Neural crest cell (in vitro differentiated cells): Measurements from ENCODE around the gene ELOB. TPM values are rescaled to one million over a fixed set of nuclear protein-coding genes. Genes with fewer than 3 reads are reported as not detected.

Experiments used
- DNase-seq: peaks from one replicate; pipeline ENCODE4 v3.0.0; 2021; ENCODE audit warnings: low read depth, mixed read lengths, low spot score
- H3K27ac Mint-ChIP-seq: one replicate; pipeline ENCODE4 v1.8.0; 2021; ENCODE audit warnings: mild to moderate bottlenecking, mixed read lengths; ENCODE audit not compliant: unreplicated experiment
- H3K27me3 Mint-ChIP-seq: 2 replicates; pipeline ENCODE4 v1.8.0; 2021; ENCODE audit warnings: low read depth, mild to moderate bottlenecking, mixed read lengths
- H3K36me3 Mint-ChIP-seq: 2 replicates; pipeline ENCODE4 v1.8.0; 2021; ENCODE audit warnings: low read depth, mild to moderate bottlenecking, mixed read lengths
- H3K4me1 Mint-ChIP-seq: 2 replicates; pipeline ENCODE4 v1.8.0; 2021; ENCODE audit warnings: mixed read lengths
- H3K4me3 Mint-ChIP-seq: one replicate; pipeline ENCODE4 v1.8.0; 2021; ENCODE audit warnings: mild to moderate bottlenecking, mixed read lengths
- H3K9me3 Mint-ChIP-seq: 2 replicates; pipeline ENCODE4 v1.8.0; 2021; ENCODE audit warnings: mixed read lengths
- total RNA-seq: library from RNA; stranded (reverse); gene quantifications from 2 replicates; pipeline ENCODE4 v1.2.1, GENCODE V29; 2021
- TF ChIP-seq, protein P1 (sequence below): fragments of 200-600 bp; sonication (generic); conservative IDR thresholded peaks from 2 replicates; pipeline ENCODE4 v1.5.0; 2021; ENCODE audit warnings: antibody characterized with exemption, mild to moderate bottlenecking

The ELOB gene
- total RNA-seq, 1 donor from 2014 or later = 261 TPM

GRCh38 chr16:2762711-2763110, 14.4 kb downstream of the ELOB start:
- TF ChIP-seq, protein P1, sequence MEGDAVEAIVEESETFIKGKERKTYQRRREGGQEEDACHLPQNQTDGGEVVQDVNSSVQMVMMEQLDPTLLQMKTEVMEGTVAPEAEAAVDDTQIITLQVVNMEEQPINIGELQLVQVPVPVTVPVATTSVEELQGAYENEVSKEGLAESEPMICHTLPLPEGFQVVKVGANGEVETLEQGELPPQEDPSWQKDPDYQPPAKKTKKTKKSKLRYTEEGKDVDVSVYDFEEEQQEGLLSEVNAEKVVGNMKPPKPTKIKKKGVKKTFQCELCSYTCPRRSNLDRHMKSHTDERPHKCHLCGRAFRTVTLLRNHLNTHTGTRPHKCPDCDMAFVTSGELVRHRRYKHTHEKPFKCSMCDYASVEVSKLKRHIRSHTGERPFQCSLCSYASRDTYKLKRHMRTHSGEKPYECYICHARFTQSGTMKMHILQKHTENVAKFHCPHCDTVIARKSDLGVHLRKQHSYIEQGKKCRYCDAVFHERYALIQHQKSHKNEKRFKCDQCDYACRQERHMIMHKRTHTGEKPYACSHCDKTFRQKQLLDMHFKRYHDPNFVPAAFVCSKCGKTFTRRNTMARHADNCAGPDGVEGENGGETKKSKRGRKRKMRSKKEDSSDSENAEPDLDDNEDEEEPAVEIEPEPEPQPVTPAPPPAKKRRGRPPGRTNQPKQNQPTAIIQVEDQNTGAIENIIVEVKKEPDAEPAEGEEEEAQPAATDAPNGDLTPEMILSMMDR = no peak
- no peak overlapping the region for H3K27ac Mint-ChIP-seq
- peak overlapping the region; percentile 13 for H3K4me3 Mint-ChIP-seq
- H3K9me3 Mint-ChIP-seq = peaks cover 35% of the 10 kb centered on the region
- H3K36me3 Mint-ChIP-seq = peaks cover 91% of the 10 kb centered on the region
- no peaks in the 10 kb centered on the region for H3K27me3 Mint-ChIP-seq
- peaks cover under 1% of the 10 kb centered on the region for H3K4me1 Mint-ChIP-seq
- no peak for DNase-seq

- Mint-ChIP-seq H3K4me1 (peaks cover 6% of the 10 kb centered on the region), H3K27ac (no peak overlapping the region), H3K4me3 (peak overlapping the region; percentile 13), H3K36me3 (peaks cover 94% of the 10 kb centered on the region), H3K27me3 (no peaks in the 10 kb centered on the region), H3K9me3 (peaks cover 35% of the 10 kb centered on the region)
- TF ChIP-seq, protein P1 = no peak
- DNase-seq = no peak
Observed at GRCh38 chr16:2761886-2762583, 15.0 kb downstream of the ELOB start.

DNA sequence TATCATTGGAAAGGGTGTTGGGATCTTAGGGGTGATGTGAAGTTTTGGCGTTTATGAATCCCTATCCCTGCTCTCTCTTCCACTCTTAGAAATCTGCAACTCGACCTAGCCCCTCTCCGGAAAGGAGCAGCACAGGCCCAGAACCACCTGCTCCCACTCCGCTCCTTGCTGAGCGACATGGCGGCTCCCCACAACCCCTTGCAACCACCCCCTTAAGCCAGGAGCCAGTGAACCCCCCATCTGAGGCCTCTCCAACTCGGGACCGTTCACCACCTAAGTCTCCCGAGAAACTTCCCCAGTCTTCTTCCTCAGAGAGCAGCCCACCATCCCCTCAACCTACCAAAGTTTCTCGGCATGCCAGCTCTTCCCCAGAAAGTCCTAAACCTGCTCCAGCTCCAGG, 15.6 kb downstream of the ELOB start:
- Mint-ChIP-seq H3K4me3 (no peak overlapping the region), H3K36me3 (peaks cover 94% of the 10 kb centered on the region), H3K4me1 (peaks cover 11% of the 10 kb centered on the region), H3K27ac (no peak overlapping the region), H3K9me3 (peaks cover 35% of the 10 kb centered on the region), H3K27me3 (no peaks in the 10 kb centered on the region)
- no peak for DNase-seq
- TF ChIP-seq, protein P1 = no peak

DNA sequence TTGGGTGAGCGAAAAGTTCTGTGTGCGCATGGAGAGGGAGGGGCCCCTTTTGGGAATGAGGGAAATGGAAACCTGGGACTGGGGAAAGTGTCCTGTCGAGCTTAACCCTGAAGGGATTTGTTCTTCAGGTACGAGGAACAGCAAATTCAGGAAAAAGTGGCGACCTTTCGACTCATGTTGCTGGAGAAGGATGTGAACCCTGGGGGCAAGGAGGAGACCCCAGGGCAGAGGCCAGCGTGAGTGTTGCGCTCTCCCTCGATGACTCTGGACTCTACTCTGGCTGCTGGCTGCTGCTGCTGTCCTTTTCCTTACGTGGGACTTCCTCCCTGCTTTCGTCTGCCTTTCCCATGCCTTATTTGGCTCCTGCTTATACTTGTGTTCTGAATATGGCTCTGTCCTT, 19.7 kb downstream of the ELOB start:
- H3K36me3 Mint-ChIP-seq = peaks cover 70% of the 10 kb centered on the region
- H3K27me3 Mint-ChIP-seq = peaks cover 8% of the 10 kb centered on the region
- H3K27ac Mint-ChIP-seq = no peak overlapping the region
- TF ChIP-seq, protein P1 = no peak
- H3K4me1 Mint-ChIP-seq = peaks cover 41% of the 10 kb centered on the region
- peak overlapping the region; percentile 78 for H3K4me3 Mint-ChIP-seq
- no peak for DNase-seq
- H3K9me3 Mint-ChIP-seq = peaks cover 18% of the 10 kb centered on the region

DNA sequence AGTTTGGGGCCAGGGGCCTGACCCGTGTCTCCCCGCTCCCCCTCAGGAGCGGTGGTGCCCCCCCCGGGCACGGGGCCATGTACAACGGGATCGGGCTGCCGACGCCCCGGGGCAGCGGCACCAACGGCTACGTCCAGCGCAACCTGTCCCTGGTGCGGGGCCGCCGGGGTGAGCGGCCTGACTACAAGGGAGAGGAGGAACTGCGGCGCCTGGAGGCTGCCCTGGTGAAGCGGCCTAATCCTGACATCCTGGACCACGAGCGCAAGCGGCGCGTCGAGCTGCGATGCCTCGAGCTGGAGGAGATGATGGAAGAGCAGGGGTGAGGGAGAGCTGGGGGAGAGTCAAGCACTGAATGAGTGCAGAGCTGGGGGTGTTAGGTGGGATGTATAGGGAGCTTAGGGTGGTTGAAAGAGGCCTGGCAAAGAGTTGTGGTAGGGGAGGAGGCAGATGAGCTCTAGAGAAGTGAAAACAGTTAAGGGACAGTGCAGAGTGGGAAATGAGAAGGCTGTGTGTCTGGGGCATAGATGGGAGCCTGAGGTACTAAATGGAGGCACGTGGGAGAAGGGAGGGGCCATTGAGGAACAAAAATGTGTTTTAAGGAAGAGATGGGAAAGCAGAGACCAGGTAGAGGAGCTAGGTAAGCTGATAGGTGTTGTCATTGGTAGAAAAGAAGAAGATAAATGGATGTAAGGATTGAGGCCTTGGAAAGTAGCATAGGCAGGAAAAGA, 20.6 kb downstream of the ELOB start:
- Mint-ChIP-seq H3K4me1 (peaks cover 45% of the 10 kb centered on the region), H3K4me3 (peak overlapping the region; percentile 78), H3K9me3 (peaks cover 11% of the 10 kb centered on the region), H3K27me3 (peaks cover 11% of the 10 kb centered on the region), H3K27ac (no peak overlapping the region), H3K36me3 (peaks cover 61% of the 10 kb centered on the region)
- DNase-seq = no peak
- TF ChIP-seq, protein P1 = no peak
